Psoas muscle (tissue), 8 donors: Measurements from ENCODE around the gene PIGB. TPM values are rescaled to one million over a fixed set of nuclear protein-coding genes. Genes with fewer than 3 reads are reported as not detected.
"Not testable (repeated sequence)": the region's sequence is repeated elsewhere in the genome, so short reads cannot be mapped to it uniquely, and the experiment has no call there.

Experiments used
- ATAC-seq, 4 donors: fragments of 200-7000 bp; cut with Tn5 transposase; one replicate each; pipeline ENCODE4 v1.9.1; 2020; ENCODE audit warnings: moderate library complexity in 3 of 4, mild to moderate bottlenecking in 2 of 4
- DNase-seq, 2 donors: peaks; one replicate each; pipeline ENCODE4 v3.0.0-alpha.2; 2020
- H3K27ac ChIP-seq: fragments of 200-600 bp; one replicate; pipeline ENCODE4 v1.8.0; 2022
- H3K27me3 ChIP-seq, 3 donors: fragments of 200-600 bp in 1 of 3; one replicate each; pipeline versions ENCODE4 v1.6.1 to v1.8.0; 2013 to 2022; ENCODE audit warnings: low read length in 2 of 3, mild to moderate bottlenecking in 2 of 3, moderate library complexity in 1 of 3; ENCODE audit not compliant: insufficient read depth in 3 of 3
- H3K36me3 ChIP-seq, 2 donors: fragments of 200-600 bp in 1 of 2; one replicate each; pipeline versions ENCODE4 v1.6.1 to v1.8.0; 2013 to 2022; ENCODE audit warnings: low read depth in 1 of 2, mild to moderate bottlenecking in 1 of 2, moderate library complexity in 1 of 2; ENCODE audit not compliant: insufficient read depth in 1 of 2
- H3K4me1 ChIP-seq: fragments of 200-600 bp; one replicate; pipeline ENCODE4 v1.8.0; 2022
- H3K4me3 ChIP-seq: fragments of 200-600 bp; one replicate; pipeline ENCODE4 v1.8.0; 2022; ENCODE audit warnings: mild to moderate bottlenecking
- H3K9me3 ChIP-seq: fragments of 200-600 bp; one replicate; pipeline ENCODE4 v1.8.0; 2022
- CTCF ChIP-seq: fragments of 200-600 bp; IDR thresholded peaks from one replicate; pipeline ENCODE4 v1.8.0; 2022; ENCODE audit warnings: antibody characterized with exemption
- WGBS, 3 donors: extraction: QIAGEN DNeasy Blood & Tissue Kit; methylation state at CpG; one replicate each; pipeline versions ENCODE4 v1.1.6 to v1.1.7; 2013; 5-methylcytosine and 5-hydroxymethylcytosine counted together
- intact Hi-C, 2 donors: fragments of 100-400 bp; cut with DNase I; formaldehyde crosslinking; loops; one replicate each; pipeline versions ENCODE4 v1.11.0 to v1.14.2; 2022
- polyA plus RNA-seq, 3 donors: library from polyadenylated mRNA; stranded (reverse); fragments of 200-250 nt; gene quantifications; one replicate each; pipeline ENCODE4 v1.2.3, GENCODE V29; 2013
- total RNA-seq, 4 donors: library from RNA; stranded (reverse); fragmentation: NEBNext Ultra II Directional in 2 of 4; extraction: Animal tissue kit (Norgen Biotek cat#: 25700) in 2 of 4; gene quantifications; one replicate each; pipeline versions ENCODE4 v1.2.1 to v1.2.4, GENCODE V29; 2021 to 2023
- donor health status: healthy with polysubstance abuse.
- donor health status: DM: no; HTN: no; CAD: no; lungs with moderate emphysema.
- donor health status: Bipolar disorder and iron deficiency.
- donor health status: healthy.
- donor health status: DM: yes; HTN: yes; CAD: no.
- donor health status: DM: no; HTN: no; CAD: no.
- donor health status: DM: no; HTN: no; CAD: no.
- donor health status: DM: yes; HTN: yes; CAD: no.

The PIGB gene
- total and polyA plus RNA-seq, 7 donors = 0.57 to 1.9 (median 1.3) TPM

DNA sequence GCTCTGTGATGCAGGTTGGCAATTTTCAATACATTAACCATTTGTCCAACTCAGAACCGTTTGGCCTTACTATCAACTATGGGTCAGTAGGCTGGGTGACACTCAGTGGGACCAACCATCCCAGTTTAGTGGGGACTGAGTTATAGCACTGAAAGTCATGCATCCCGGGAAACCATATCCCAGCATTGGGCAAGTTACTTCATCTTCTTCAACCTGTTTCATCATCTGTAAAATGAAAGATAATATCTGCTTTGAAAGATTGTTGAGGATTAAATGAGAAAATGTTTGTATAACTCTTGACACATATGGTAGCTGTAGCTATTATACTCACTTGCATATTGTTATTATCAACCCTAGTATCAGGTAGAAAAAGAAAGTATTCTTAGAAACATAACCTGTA lies 41.3 kb upstream of the PIGB start:
- no peaks in the 10 kb centered on the region for H3K4me1 ChIP-seq
- H3K27ac ChIP-seq = no peak overlapping the region
- intact Hi-C loops = no loop called here

DNA sequence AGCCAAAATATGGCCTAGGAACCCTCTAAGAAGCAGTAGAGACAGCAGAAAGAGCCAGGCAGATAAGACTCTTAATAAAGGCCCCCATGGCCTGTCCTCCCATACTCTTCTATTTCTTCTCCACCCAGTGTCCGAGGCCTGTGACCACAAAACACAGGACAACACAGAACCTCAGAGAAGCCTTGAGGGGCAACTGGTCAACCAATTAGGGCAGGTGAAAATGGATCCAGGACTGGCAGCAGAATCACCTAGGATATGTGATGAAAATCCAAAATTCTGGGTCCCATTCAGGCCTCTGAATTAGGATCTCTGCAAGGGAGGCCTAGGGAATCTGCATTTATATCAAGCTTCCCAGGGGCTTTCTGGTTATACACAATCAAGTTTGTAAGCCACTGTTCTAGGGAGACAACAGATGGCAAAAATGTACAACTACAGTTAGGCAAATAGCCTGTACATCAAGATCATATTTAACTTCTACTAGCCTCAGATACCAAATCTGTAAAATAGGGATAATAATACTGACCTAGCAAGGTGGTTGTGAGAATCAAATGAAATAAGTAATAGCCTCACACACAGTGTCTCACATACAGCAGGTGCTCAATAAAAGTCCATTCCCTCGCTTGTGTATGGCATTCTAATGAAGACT lies 39.8 kb upstream of the PIGB start:
- Histone ChIP-seq H3K27ac (no peak overlapping the region), H3K9me3 (no peaks in the 10 kb centered on the region), H3K36me3 (no peaks in the 10 kb centered on the region), H3K4me1 (no peaks in the 10 kb centered on the region), H3K4me3 (no peak overlapping the region), H3K27me3 (no peaks in the 10 kb centered on the region)
- intact Hi-C loops = no loop called here
- 93% methylated on average over 2 of the region's 2 CpGs for WGBS, 3 donors
- no peak for ATAC-seq
- no peak for TF ChIP-seq CTCF
- DNase-seq = no peak

More for the DNA sequence above, 41.3 kb upstream of the PIGB start:
- TF ChIP-seq CTCF = no peak
- no peaks in the 10 kb centered on the region for H3K9me3 ChIP-seq
- no peaks in the 10 kb centered on the region for H3K27me3 ChIP-seq
- DNase-seq (no peak), ATAC-seq (no peak)
- H3K36me3 ChIP-seq = no peaks in the 10 kb centered on the region
- H3K4me3 ChIP-seq = no peak overlapping the region
- 65 to 78% (median 74%) methylated on average over 2 of the region's 2 CpGs for WGBS, 3 donors

DNA sequence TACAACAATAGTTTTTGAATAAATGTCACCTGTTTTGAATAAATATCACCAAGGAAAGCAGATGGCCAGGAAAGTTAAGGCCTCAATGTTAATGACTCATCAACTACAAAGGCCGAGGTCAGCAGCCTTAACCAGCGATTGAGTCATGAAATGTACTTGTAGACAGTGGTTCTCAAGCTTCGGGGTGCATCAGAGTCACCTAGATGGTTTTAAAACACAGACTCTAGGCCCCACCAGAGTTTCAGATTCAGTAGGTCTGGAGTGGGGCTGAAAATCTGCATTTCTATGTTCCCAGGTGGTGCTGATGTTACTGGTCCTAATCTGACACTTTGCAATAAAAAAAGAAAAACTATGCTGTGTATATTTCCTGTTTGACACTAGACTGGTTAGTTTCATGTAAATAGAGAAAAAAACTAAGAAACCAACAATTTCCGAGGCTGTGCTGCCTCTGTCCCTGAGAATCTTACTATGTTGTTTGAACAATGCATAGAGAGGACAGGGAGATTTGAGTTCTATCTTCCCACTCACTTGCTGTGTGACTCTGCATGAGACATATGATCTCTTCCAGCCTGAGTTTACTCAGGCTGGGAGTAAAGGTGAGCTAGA lies 39.2 kb upstream of the PIGB start:
- intact Hi-C loops = loop anchor here in 1 of 2 donors (5.0 kb wide), 1 partner anchor 58 kb away; no protein-coding TSS in a partner anchor
- no peaks in the 10 kb centered on the region for H3K36me3 ChIP-seq
- TF ChIP-seq CTCF = no peak
- no peaks in the 10 kb centered on the region for H3K27me3 ChIP-seq
- DNase-seq = no peak
- no peak overlapping the region for H3K4me3 ChIP-seq
- no peak for ATAC-seq
- 77 to 86% (median 84%) methylated on average over 4 of the region's 4 CpGs for WGBS, 3 donors
- no peak overlapping the region for H3K27ac ChIP-seq
- no peaks in the 10 kb centered on the region for H3K9me3 ChIP-seq
- no peaks in the 10 kb centered on the region for H3K4me1 ChIP-seq

- intact Hi-C loops = loop anchor here in 1 of 2 donors (5.0 kb wide), 1 partner anchor 58 kb away; no protein-coding TSS in a partner anchor
- DNase-seq, H3K9me3 ChIP-seq, H3K4me1 ChIP-seq, H3K27ac ChIP-seq, H3K36me3 ChIP-seq, ATAC-seq, H3K27me3 ChIP-seq, H3K4me3 ChIP-seq: not testable (repeated sequence)
- 88 to 97% (median 94%) methylated on average over 2 of the region's 2 CpGs for WGBS, 3 donors
Observed at GRCh38 chr15:55280589-55280988, 38.4 kb upstream of the PIGB start.

- TF ChIP-seq CTCF = no peak
- intact Hi-C loops = loop anchor here in 1 of 2 donors (5.0 kb wide), 1 partner anchor 59 kb away; no protein-coding TSS in a partner anchor
- no peak overlapping the region for H3K4me3 ChIP-seq
- no peaks in the 10 kb centered on the region for H3K9me3 ChIP-seq
- no peaks in the 10 kb centered on the region for H3K27me3 ChIP-seq
- H3K27ac ChIP-seq = no peak overlapping the region
- DNase-seq (no peak), ATAC-seq (no peak)
- H3K36me3 ChIP-seq = no peaks in the 10 kb centered on the region
- no peaks in the 10 kb centered on the region for H3K4me1 ChIP-seq
Observed at GRCh38 chr15:55281517-55282228, 37.3 kb upstream of the PIGB start.
